Endothelial cell of umbilical vein (primary cell): ENCODE measurements around the gene CFAP100. TPM values are rescaled to one million over a fixed set of nuclear protein-coding genes. Genes with fewer than 3 reads are reported as not detected.

Source experiments
- BruUV-seq: library from RNA; stranded (reverse); fragments of 400-500 nt; replicated peaks from 2 replicates; lab custom pipeline; 2021; lab: Mats Ljungman, UMichigan
- CTCF ChIA-PET: fragments of 300-600, 350-600 bp; sonication (Branson Sonifier 250); formaldehyde crosslinking; loops from one replicate; lab custom pipeline; 2021; ENCODE audit warnings: antibody characterized with exemption, inconsistent platforms; lab: Charles Lee
- POLR2A ChIA-PET: fragments of 300-600, 350-600 bp; sonication (Branson Sonifier 250); formaldehyde crosslinking; loops from one replicate; lab custom pipeline; 2021; ENCODE audit warnings: antibody characterized with exemption, inconsistent platforms; lab: Charles Lee
- DNase-seq: peaks from one replicate; pipeline ENCODE4 v3.0.0-alpha.2; 2011; ENCODE audit warnings: low read depth, low spot score
- FAIRE-seq: peaks from 2 replicates; lab custom pipeline; 2011; peaks lifted over from hg19 to GRCh38; lab: Jason Lieb, UNC
- H2AFZ ChIP-seq: 2 replicates; pipeline ENCODE4 v1.6.0; 2012; ENCODE audit warnings: low read depth, low read length, control low read depth, inconsistent platforms
- H3K27ac ChIP-seq: 2 replicates; pipeline ENCODE4 v1.5.1; 2011; ENCODE audit warnings: low read depth, mild to moderate bottlenecking, control low read depth, low read length, moderate library complexity; ENCODE audit not compliant: insufficient read depth
- H3K27me3 ChIP-seq, 2 experiments: 2 replicates each; pipeline versions ENCODE4 v1.6.0 to v1.6.1; 2011; ENCODE audit warnings: low read length in 2 of 2, mixed read lengths in 1 of 2; ENCODE audit not compliant: control insufficient read depth in 2 of 2, insufficient read depth in 2 of 2
- H3K36me3 ChIP-seq, 2 experiments: 2 replicates in 1 of 2; 3 replicates in 1 of 2; pipeline ENCODE4 v1.5.1; 2011; ENCODE audit warnings: low read length in 2 of 2, mild to moderate bottlenecking in 1 of 2, moderate library complexity in 1 of 2; ENCODE audit not compliant: control insufficient read depth in 2 of 2, insufficient read depth in 2 of 2; ENCODE audit errors: extremely low read depth in 1 of 2
- H3K4me1 ChIP-seq: 3 replicates; pipeline ENCODE4 v1.5.1; 2011; ENCODE audit warnings: mild to moderate bottlenecking, low read length; ENCODE audit not compliant: control insufficient read depth, insufficient read depth; ENCODE audit errors: extremely low read depth
- H3K4me2 ChIP-seq: 2 replicates; pipeline ENCODE4 v1.6.1; 2011; ENCODE audit warnings: low read length, control low read depth, mixed read lengths; ENCODE audit not compliant: insufficient read depth
- H3K4me3 ChIP-seq, 3 experiments: fragments of 200-600 bp in 1 of 3; sonication (generic), shearing (Covaris generic) in 1 of 3; replicated peaks in 1 of 3; 2 replicates each; pipeline ENCODE4 v1.5.1; 2011 to 2016; ENCODE audit warnings: control low read depth in 3 of 3, low read length in 3 of 3, mild to moderate bottlenecking in 2 of 3, inconsistent platforms in 1 of 3, low read depth in 1 of 3, moderate library complexity in 1 of 3; ENCODE audit not compliant: insufficient read depth in 1 of 3
- H3K79me2 ChIP-seq: 2 replicates; pipeline ENCODE4 v1.6.0; 2012; ENCODE audit warnings: low read length, inconsistent platforms; ENCODE audit not compliant: control insufficient read depth, insufficient read depth
- H3K9ac ChIP-seq: replicated peaks from 2 replicates; pipeline ENCODE3; 2011; ENCODE audit warnings: low read length, control low read depth; ENCODE audit not compliant: insufficient read depth; ENCODE audit errors: extremely low read depth
- H3K9me1 ChIP-seq: replicated peaks from 3 replicates; pipeline ENCODE4 v1.6.0; 2011; ENCODE audit warnings: mild to moderate bottlenecking, low read length; ENCODE audit not compliant: control insufficient read depth, insufficient read depth; ENCODE audit errors: extremely low read depth
- H3K9me3 ChIP-seq: replicated peaks from 2 replicates; pipeline ENCODE4 v1.5.1; 2012; ENCODE audit warnings: low read length, inconsistent platforms; ENCODE audit not compliant: control insufficient read depth, insufficient read depth
- H4K20me1 ChIP-seq: replicated peaks from 2 replicates; pipeline ENCODE3; 2011; ENCODE audit warnings: mild to moderate bottlenecking, low read length; ENCODE audit not compliant: control insufficient read depth, insufficient read depth; ENCODE audit errors: extremely low read depth
- CTCF ChIP-seq, 2 donors: IDR thresholded peaks; 1 replicate in 1 of 2; 2 replicates in 1 of 2; pipeline ENCODE4 v1.5.1; 2011; ENCODE audit warnings: low read length in 2 of 2, mild to moderate bottlenecking in 2 of 2, moderate library complexity in 2 of 2, control low read depth in 1 of 2, inconsistent platforms in 1 of 2, low read depth in 1 of 2; ENCODE audit not compliant: insufficient read depth in 1 of 2; ENCODE audit errors: extremely low read depth in 1 of 2
- EZH2 ChIP-seq: IDR thresholded peaks from 2 replicates; pipeline ENCODE4 v1.6.1; 2012; ENCODE audit warnings: borderline replicate concordance, low read depth, mild to moderate bottlenecking, moderate library complexity, low read length, inconsistent platforms; ENCODE audit not compliant: severe bottlenecking
- FOS ChIP-seq: IDR thresholded peaks from 2 replicates; pipeline ENCODE4 v1.6.1; 2011; ENCODE audit warnings: mild to moderate bottlenecking, low read length, moderate library complexity, borderline replicate concordance; ENCODE audit not compliant: insufficient read depth
- GATA2 ChIP-seq: IDR thresholded peaks from 2 replicates; pipeline ENCODE4 v1.7.0; 2011; ENCODE audit warnings: low read depth, mild to moderate bottlenecking, moderate library complexity, mixed read lengths, low read length; ENCODE audit not compliant: insufficient read length, insufficient read depth
- JUN ChIP-seq: IDR thresholded peaks from 2 replicates; pipeline ENCODE4 v1.6.1; 2011; ENCODE audit warnings: borderline replicate concordance, low read depth; ENCODE audit not compliant: insufficient read length, insufficient read depth
- MYC ChIP-seq: IDR thresholded peaks from one replicate; pipeline ENCODE4 v1.6.1; 2011; ENCODE audit warnings: mild to moderate bottlenecking, low read depth, low read length
- POLR2A ChIP-seq: IDR thresholded peaks from 2 replicates; pipeline ENCODE4 v1.6.1; 2012; ENCODE audit warnings: low read depth, mild to moderate bottlenecking, control low read depth, low read length
- POLR2AphosphoS5 ChIP-seq: IDR thresholded peaks from 2 replicates; pipeline ENCODE4 v1.6.1; 2012; ENCODE audit warnings: low read depth, mild to moderate bottlenecking, control low read depth, low read length, moderate library complexity; ENCODE audit not compliant: insufficient read depth
- dilution Hi-C: fragments of 300-500 bp; cut with MboI; formaldehyde crosslinking; loops from one replicate; pipeline ENCODE4 v1.15.0; 2019; ENCODE audit warnings: low sequenced_read_pairs; ENCODE audit not compliant: extremely low pct_ligation_motif_present
- intact Hi-C: fragments of 100-400 bp; cut with micrococcal nuclease; formaldehyde crosslinking; loops from one replicate; pipeline ENCODE4 v1.10.0; 2022
- polyA plus RNA-seq, 4 experiments: library from polyadenylated mRNA; depleted of rRNA in 3 of 4; stranded (reverse) in 3 of 4; unstranded in 1 of 4; fragments of >200 nt; gene quantifications; 2 replicates each; pipeline versions ENCODE4 v1.2.1 to v1.2.3, GENCODE V29; 2011 to 2012; ENCODE audit warnings: missing spikeins in 1 of 4
- total RNA-seq: library from RNA; stranded (reverse); gene quantifications from 2 replicates; pipeline ENCODE4 v1.2.3, GENCODE V29; 2021
- TF ChIP-seq, protein P1 (sequence below): IDR thresholded peaks from 2 replicates; pipeline ENCODE4 v1.6.1; 2011; ENCODE audit not compliant: insufficient read depth, insufficient read length

Gene CFAP100
- total and polyA plus RNA-seq, 2 donors (not counting 3 experiments of a cell fraction or from before 2014, with no cell fraction given) = not detected

- no peak overlapping the region for H3K4me2 ChIP-seq
- ChIA-PET POLR2A (no interaction called here), CTCF (no interaction called here)
- no peak for TF ChIP-seq MYC
- TF ChIP-seq EZH2 = no peak
- TF ChIP-seq GATA2 = no peak
- no peak for TF ChIP-seq JUN
- TF ChIP-seq POLR2AphosphoS5 = no peak
- TF ChIP-seq CTCF (IDR thresholded peaks at IDR 0.05; ENCODE audit: extremely low read depth in 1 of 2, insufficient read depth in 1 of 2, low read depth in 1 of 2, low read length in 2 of 2) = no peak
- TF ChIP-seq, protein P1, sequence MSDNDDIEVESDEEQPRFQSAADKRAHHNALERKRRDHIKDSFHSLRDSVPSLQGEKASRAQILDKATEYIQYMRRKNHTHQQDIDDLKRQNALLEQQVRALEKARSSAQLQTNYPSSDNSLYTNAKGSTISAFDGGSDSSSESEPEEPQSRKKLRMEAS = no peak
- no peak for TF ChIP-seq FOS
- no peak for TF ChIP-seq POLR2A
- no peaks in the 10 kb centered on the region for H3K9me3 ChIP-seq
- dilution Hi-C loops = no loop called here
- H3K36me3 ChIP-seq = peaks cover 20 to 60% of the 10 kb centered on the region in 2 experiments
- H3K79me2 ChIP-seq = peaks cover 30% of the 10 kb centered on the region
- FAIRE-seq = no peak
- H3K27me3 ChIP-seq = no peaks in the 10 kb centered on the region
- DNase-seq = no peak
- H3K4me3 ChIP-seq = no peak overlapping the region
- no peak overlapping the region for H3K9ac ChIP-seq
- no TSS peak for BruUV-seq
- H3K27ac ChIP-seq = no peak overlapping the region
- intact Hi-C loops = no loop called here
- H4K20me1 ChIP-seq = no peaks in the 10 kb centered on the region
- no peak overlapping the region for H2AFZ ChIP-seq
- H3K9me1 ChIP-seq = no peaks in the 10 kb centered on the region
- peaks cover 8% of the 10 kb centered on the region for H3K4me1 ChIP-seq
These were observed 72.9 kb downstream of the CFAP100 start for GRCh38 chr3:126467611-126467955.
